Heart left ventricle (tissue), 16 donors: ENCODE data around the gene MAP2K5. TPM values are rescaled to one million over a fixed set of nuclear protein-coding genes. Genes with fewer than 3 reads are reported as not detected.

Experiments
- ATAC-seq, 4 donors: fragments of 200-7000 bp; cut with Tn5 transposase; one replicate each; pipeline ENCODE4 v1.9.1; 2020 to 2022; ENCODE audit warnings: moderate library complexity in 4 of 4, mild to moderate bottlenecking in 3 of 4, moderate number of reproducible peaks in 1 of 4
- DNase-seq, 5 donors: peaks; one replicate each; pipeline ENCODE4 v3.0.0-alpha.2; 2020
- H3K27ac ChIP-seq, 12 donors: fragments of 200-600 bp; sonication (generic) in 4 of 12; one replicate each; pipeline versions ENCODE4 v1.5.0 to v1.8.0; 2016 to 2022; ENCODE audit warnings: mild to moderate bottlenecking in 2 of 12
- H3K27me3 ChIP-seq, 9 donors: fragments of 200-600 bp; sonication (generic) in 2 of 9; one replicate each; pipeline versions ENCODE4 v1.5.1 to v1.8.0; 2016 to 2022; ENCODE audit warnings: mild to moderate bottlenecking in 3 of 9
- H3K36me3 ChIP-seq, 9 donors: fragments of 200-600 bp; sonication (generic) in 2 of 9; one replicate each; pipeline versions ENCODE4 v1.5.0 to v1.8.0; 2018 to 2022; ENCODE audit warnings: mild to moderate bottlenecking in 2 of 9
- H3K4me1 ChIP-seq, 12 donors: fragments of 200-600 bp; sonication (generic) in 4 of 12; one replicate each; pipeline versions ENCODE4 v1.5.0 to v1.8.0; 2016 to 2022; ENCODE audit warnings: mild to moderate bottlenecking in 3 of 12
- H3K4me3 ChIP-seq, 12 donors: fragments of 200-600 bp; sonication (generic) in 4 of 12; one replicate each; pipeline versions ENCODE4 v1.5.0 to v1.8.0; 2017 to 2022; ENCODE audit warnings: mild to moderate bottlenecking in 9 of 12, moderate library complexity in 4 of 12
- H3K9me3 ChIP-seq, 12 donors: fragments of 200-600 bp; sonication (generic) in 4 of 12; one replicate each; pipeline versions ENCODE4 v1.5.0 to v1.8.0; 2016 to 2022; ENCODE audit warnings: mild to moderate bottlenecking in 1 of 12
- CTCF ChIP-seq, 12 donors: fragments of 200-600 bp; sonication (generic) in 4 of 12; IDR thresholded peaks; one replicate each; pipeline versions ENCODE4 v1.5.0 to v1.8.0; 2018 to 2022; ENCODE audit warnings: antibody characterized with exemption in 12 of 12, mild to moderate bottlenecking in 5 of 12
- POLR2A ChIP-seq, 2 donors: fragments of 450-650 bp; IDR thresholded peaks; one replicate each; pipeline ENCODE4 v1.6.1; 2017; ENCODE audit warnings: antibody characterized with exemption in 2 of 2, mild to moderate bottlenecking in 2 of 2, moderate library complexity in 2 of 2
- WGBS, 4 donors: extraction: QIAGEN DNeasy Blood & Tissue Kit in 2 of 4; methylation state at CpG; one replicate each; pipeline versions ENCODE4 v1.1.5 to v1.1.7; 2013 to 2018; 5-methylcytosine and 5-hydroxymethylcytosine counted together
- intact Hi-C, 10 donors: fragments of 100-400 bp; cut with DNase I; formaldehyde crosslinking; loops; one replicate each; pipeline versions ENCODE4 v1.11.1 to v1.14.2; 2022
- polyA plus RNA-seq, 2 donors: library from polyadenylated mRNA; stranded (reverse); fragments of 200-250 nt; gene quantifications; one replicate each; pipeline ENCODE4 v1.2.3, GENCODE V29; 2013
- total RNA-seq, 9 donors: library from RNA; depleted of rRNA in 2 of 9; stranded (reverse); fragments of >200 nt in 2 of 9; fragmentation: NEBNext Ultra II Directional in 3 of 9; extraction: Animal tissue kit (Norgen Biotek cat#: 25700) in 3 of 9; gene quantifications; one replicate each; pipeline versions ENCODE4 v1.1.0 to v1.2.4, GENCODE V29; 2016 to 2023
- donor health status: ischemic (EF 13 %, LVEDD 7.1; RV severe dilation, severe dysfunction).
- donor health status: healthy with polysubstance abuse.
- donor health status: DM: no; HTN: yes; CAD: no.
- donor health status: DM: no; HTN: no; CAD: no.
- donor health status: ischemic (EF 25% LVEDD 6.9; RV normal size, moderate dysfunction).
- donor health status: ischemic (EF 25% LVEDD 5.7; RV mildly dilated, moderate dysfunction).
- donor health status: healthy.
- donor health status: DM: yes; HTN: yes; CAD: no.
- donor health status: ischemic (EF 35%, LVEDD 5.7; RV mildly dilated, moderate dysfunction).
- donor health status: nonischemic (EF 11% LVEDD 7.7; RV severe dilation, severe dysfunction).
- donor health status: DM: yes; HTN: yes; CAD: no.
- donor health status: PGD.
- donor health status: ischemic (EF 29% LVEDD 5.4; RV normal size, mild dysfunction).
- donor health status: nonischemic (EF 23%, LVEDD 6.1; RV moderate dilation, normal function).

The MAP2K5 gene
- total and polyA plus RNA-seq, 11 donors = 8.1 to 32.0 (median 19.1) TPM

DNA sequence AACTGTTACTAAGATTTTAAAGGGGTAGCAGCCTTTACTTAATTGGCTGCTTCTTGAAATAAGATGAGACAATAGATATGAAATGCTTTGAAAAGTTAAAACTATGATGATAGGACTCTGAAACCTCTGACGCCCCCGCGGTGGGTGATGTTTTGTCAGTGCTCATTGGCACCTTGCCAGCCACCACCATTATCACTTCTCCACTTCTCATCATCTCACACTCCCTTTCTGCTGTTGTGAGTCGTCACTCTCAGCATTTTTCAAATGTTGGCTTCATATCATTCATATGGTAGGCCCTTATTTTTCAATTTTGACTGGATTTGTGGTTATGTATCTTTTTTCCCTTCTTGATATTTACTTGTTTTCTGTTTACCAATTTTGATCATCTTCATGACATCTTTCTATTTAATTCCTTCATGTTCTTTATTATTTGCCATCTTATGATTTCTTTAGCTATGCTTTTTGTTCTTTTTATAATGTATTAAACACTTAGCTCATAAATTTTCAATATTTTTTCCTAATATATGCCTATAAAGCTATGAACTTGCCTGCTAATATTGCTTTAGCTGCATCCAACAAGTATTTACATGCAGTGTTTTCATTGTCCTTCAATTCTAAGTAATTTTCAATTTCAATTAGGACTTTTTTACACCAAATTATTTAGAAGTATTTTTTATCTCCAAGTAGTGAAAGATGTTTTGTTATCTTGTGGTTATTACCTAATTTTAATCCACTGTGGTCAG is 252.5 kb downstream of the MAP2K5 start:
- Histone ChIP-seq H3K9me3 (peaks cover 0 to 21% (median 0%) of the 10 kb centered on the region in 12 donors), H3K36me3 (no peaks in the 10 kb centered on the region), H3K27me3 (no peaks in the 10 kb centered on the region), H3K4me1 (peaks cover 0 to 11% (median 1%) of the 10 kb centered on the region in 12 donors), H3K4me3 (no peak overlapping the region), H3K27ac (no peak overlapping the region)
- 69 to 77% (median 73%) methylated on average over 4 of the region's 4 CpGs for WGBS, 4 donors
- ATAC-seq (no peak), DNase-seq (no peak)
- intact Hi-C loops = no loop called here
- TF ChIP-seq CTCF (IDR thresholded peaks at IDR 0.05) (no peak), POLR2A (IDR thresholded peaks at IDR 0.05) (no peak)

- Histone ChIP-seq H3K4me1 (peaks cover 0 to 11% (median 1%) of the 10 kb centered on the region in 12 donors), H3K4me3 (no peak overlapping the region), H3K27ac (peak overlapping the region in 3 of 12 donors; percentile 17 to 28 (median 20)), H3K27me3 (no peaks in the 10 kb centered on the region), H3K9me3 (peaks cover 0 to 21% (median 0%) of the 10 kb centered on the region in 12 donors), H3K36me3 (no peaks in the 10 kb centered on the region)
- peak in 2 of 5 donors; percentile 29 to 59 for DNase-seq
- ATAC-seq = peak; percentile 67 to 86 (median 76)
- 43 to 71% (median 55%) methylated on average over 4 of the region's 4 CpGs for WGBS, 4 donors
- TF ChIP-seq CTCF (IDR thresholded peaks at IDR 0.05) (no peak), POLR2A (IDR thresholded peaks at IDR 0.05) (no peak)
- intact Hi-C loops = no loop called here
These were observed 254.0 kb downstream of the MAP2K5 start for GRCh38 chr15:67796196-67797127.

DNA sequence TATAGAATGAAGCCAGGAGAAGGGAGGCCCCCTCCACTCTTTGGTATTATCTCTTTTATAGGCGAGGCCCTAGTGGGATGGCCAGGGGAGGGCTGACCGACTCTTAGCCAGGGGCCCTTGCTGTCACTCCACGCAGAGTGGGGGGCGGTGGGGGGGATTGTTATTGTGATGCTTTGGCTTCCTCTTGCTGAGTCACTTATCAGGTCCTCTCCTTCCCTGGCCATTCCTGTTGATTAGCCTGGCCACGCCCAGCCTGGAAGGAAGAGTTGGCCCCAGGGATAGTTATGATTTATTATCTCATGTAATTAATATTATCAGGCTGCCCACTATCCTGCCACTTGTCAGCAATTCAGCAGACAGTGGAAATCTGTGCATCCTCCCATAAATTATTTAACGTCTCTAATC is 257.3 kb downstream of the MAP2K5 start:
- Histone ChIP-seq H3K4me3 (no peak overlapping the region), H3K27ac (no peak overlapping the region), H3K36me3 (no peaks in the 10 kb centered on the region), H3K9me3 (peaks cover 0 to 10% (median 0%) of the 10 kb centered on the region in 12 donors), H3K27me3 (no peaks in the 10 kb centered on the region), H3K4me1 (peaks cover 0 to 20% (median 5%) of the 10 kb centered on the region in 12 donors)
- 62 to 75% (median 66%) methylated on average over 6 of the region's 6 CpGs for WGBS, 4 donors
- ATAC-seq = no peak
- no peak for DNase-seq
- TF ChIP-seq POLR2A (IDR thresholded peaks at IDR 0.05) (no peak), CTCF (IDR thresholded peaks at IDR 0.05) (no peak)
- intact Hi-C loops = no loop called here

DNA sequence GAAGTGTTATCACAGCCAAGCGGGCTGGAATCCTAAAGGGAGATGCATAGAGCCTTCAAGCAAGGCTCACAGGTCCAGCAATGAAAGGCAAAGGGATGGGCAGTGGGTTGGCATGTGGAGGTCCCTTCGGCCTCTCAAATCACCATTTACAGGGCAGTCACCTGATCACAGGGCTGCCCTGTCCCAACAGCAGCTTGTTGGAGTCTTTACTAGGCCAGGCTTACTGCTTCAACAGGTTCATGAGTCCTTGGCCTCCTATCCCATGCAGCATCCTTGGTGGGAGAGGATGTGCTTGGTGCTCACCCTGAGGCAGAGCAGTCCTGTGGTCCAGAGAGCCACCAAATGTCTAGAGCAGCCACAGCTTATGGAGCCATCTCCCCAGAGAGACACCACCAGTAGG is 258.6 kb downstream of the MAP2K5 start:
- no peaks in the 10 kb centered on the region for H3K9me3 ChIP-seq
- no peak overlapping the region for H3K27ac ChIP-seq
- ATAC-seq (no peak), DNase-seq (no peak)
- no peak for TF ChIP-seq POLR2A (IDR thresholded peaks at IDR 0.05)
- no peak for TF ChIP-seq CTCF (IDR thresholded peaks at IDR 0.05)
- no peaks in the 10 kb centered on the region for H3K27me3 ChIP-seq
- H3K4me1 ChIP-seq = peaks cover 0 to 20% (median 5%) of the 10 kb centered on the region in 12 donors
- H3K36me3 ChIP-seq = peaks cover 0 to 3% (median 0%) of the 10 kb centered on the region in 9 donors
- H3K4me3 ChIP-seq = no peak overlapping the region
- 90 to 100% (median 98%) methylated on average over 2 of the region's 2 CpGs for WGBS, 4 donors
- intact Hi-C loops = no loop called here
